ENCODE results near the gene VEGFA.
"Not testable (repeated sequence)": the region's sequence is repeated elsewhere in the genome, so short reads cannot be mapped to it uniquely, and the experiment has no call there.

VEGFA gene

GRCh38 chr6:43803783-43804549, 34.0 kb downstream of the VEGFA start:
- no peak for DNase-seq (ENCODE audit: low spot score)

DNA sequence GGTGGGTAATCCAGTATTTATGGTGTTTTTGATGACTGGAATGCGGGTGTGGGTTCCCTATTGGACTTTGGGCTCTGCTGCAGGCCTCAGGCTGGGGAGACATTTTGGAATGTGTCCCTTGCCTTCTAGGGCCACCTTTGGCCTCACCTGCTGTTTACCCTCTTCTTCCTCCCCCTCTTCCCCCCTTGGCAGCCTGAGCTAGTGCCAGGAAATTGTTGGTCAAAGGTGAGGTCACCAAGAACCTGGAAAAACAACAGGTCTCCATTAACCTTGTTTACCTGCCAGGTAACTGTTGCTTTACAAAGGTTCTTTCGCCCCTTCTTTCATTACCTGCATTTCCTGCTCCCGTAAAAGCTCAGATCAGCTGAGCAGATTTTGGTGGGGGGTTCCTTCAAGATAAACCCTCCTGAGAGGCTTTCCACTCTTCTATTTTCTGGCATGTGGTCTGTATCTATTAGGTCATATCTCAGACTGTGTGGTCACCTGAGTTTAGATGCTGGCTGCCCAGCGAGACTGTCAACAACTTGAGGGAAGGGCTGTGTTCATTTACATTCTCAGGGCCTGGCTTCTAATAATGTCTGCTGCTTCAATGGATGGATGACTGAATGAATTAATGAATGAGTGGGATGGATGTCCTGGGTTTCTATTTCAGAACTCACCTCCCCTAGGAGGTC, 34.7 kb downstream of the VEGFA start:
- no peak for DNase-seq (ENCODE audit: low spot score)

GRCh38 chr6:43805699-43806042, 35.7 kb downstream of the VEGFA start:
- no peak for DNase-seq (ENCODE audit: low spot score)

- DNase-seq (ENCODE audit: low spot score) = no peak
These were observed 36.2 kb downstream of the VEGFA start for GRCh38 chr6:43806043-43806757.

DNA sequence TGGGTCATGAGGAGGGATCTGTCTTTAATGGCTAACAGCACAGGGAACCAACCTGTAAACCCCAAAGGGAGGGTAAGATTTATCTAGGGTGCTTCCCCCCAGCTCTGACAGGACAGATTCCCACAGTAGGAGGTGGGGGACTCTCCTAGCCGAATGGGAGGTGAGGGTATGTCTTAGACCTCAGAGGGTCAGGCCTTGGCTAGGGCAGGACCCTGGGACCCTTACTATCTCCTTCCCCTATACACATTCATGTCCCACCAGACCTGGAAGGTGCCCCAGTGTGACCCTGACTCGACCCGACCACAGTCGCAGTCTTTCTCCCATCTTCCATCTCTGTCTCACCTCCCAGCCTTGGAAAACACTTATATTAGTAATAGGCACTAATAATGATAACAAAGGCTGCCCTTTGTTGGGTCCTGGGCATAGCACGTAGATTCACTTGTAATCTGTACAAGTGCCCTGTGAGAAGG, 36.8 kb downstream of the VEGFA start:
- no peak for DNase-seq (ENCODE audit: low spot score)

- DNase-seq (ENCODE audit: low spot score) = no peak
These were observed 37.4 kb downstream of the VEGFA start for GRCh38 chr6:43807228-43808061.

- DNase-seq (ENCODE audit: low spot score) = no peak
These were observed 38.4 kb downstream of the VEGFA start for GRCh38 chr6:43808412-43808811.

GRCh38 chr6:43809417-43810305, 39.6 kb downstream of the VEGFA start:
- no peak for DNase-seq (ENCODE audit: low spot score)

DNA sequence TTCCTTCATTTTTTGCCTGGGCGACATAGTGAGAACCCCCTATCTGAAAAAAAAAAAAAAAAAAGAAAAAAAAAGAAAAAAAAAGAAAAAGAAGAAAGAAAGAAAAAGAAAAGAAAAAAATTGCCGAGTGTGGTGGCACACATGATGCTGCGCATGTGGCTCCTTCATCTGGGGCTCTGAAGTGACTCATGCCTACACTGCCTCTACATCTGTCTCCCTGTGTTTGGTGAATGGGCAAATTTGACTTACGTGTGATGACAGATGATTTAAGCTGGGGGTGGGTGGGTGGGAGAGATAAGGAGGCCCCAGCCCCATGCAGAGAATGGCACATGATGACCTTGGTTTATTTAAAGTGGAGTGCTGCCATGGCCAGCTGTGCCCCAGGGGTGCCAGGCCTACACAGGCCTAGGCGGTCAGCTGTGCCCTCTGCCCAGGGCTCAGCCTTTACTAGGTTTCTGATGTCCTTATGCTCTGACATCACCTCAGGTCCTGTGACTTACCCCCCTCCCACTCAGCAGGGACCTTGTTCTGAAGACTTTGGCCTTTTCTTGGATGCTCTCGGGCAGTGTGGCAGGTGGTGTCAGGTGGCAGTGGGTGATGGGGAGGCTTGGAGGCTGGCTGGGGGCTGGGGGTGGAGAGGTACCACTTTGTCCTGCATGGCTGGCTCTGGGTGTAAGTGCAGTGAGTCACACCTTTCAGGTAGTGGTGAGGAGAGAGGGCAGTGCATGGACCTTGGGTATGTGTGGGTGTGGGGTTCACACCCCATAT, 41.1 kb downstream of the VEGFA start:
- no peak for DNase-seq (ENCODE audit: low spot score)

GRCh38 chr6:43811733-43812099, 41.7 kb downstream of the VEGFA start:
- DNase-seq (ENCODE audit: low spot score) = no peak

DNA sequence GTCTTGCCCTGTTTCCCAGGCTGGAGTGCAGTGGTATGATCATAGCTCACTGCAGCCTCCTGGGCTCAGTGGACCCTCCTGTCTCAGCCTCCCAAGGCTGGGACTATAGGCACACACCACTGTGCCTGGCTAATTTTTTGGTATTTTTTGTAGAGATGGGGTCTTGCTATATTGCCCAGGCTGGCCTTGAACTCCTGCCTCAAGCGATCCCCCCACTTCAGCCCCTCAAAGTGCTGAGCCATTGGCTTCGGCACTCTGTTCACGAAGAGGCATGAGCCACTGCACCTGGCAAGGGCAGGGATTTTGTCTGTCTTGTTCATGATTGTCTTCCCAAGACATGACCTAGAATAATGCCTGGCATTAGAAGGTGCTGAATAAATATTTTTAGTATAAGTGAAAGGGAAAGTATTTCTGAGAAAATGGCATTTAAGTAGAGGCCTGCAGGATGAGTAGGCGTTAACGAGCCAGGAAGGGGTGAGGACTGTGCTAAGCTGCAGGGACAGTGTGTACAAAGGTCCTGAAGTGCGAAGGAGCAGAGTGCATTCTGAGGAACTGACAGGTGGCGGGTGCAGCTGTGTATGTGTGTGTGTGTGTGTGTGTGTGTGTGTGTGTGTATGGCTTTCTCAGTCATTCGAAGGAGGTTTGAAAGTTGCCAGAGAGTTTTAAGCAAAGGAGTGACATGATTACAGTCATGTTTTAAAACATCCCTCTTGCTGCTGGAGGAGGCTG, 43.0 kb downstream of the VEGFA start:
- DNase-seq (ENCODE audit: low spot score) = no peak

GRCh38 chr6:43814111-43814510, 44.1 kb downstream of the VEGFA start:
- DNase-seq (ENCODE audit: low spot score) = no peak

DNA sequence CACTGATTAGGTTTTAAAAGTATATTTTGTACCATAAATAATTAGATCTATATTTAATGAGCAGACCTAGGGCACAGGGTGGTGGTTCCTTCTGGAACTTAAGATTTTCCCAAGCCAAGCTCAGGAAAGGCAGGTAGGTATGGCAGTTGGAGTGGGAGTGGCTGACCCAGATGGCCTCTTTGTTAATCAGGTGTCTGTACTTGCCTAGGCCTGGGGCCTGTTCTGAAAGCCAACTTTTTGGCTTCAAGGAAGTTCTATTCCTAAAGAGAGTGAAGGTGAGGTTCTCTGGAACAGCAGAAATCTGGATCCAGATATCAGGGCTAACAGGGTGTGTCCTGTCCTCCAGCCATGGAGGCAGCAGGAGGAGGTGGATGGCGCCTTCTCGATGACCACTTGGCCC, 44.9 kb downstream of the VEGFA start:
- DNase-seq (ENCODE audit: low spot score) = no peak

GRCh38 chr6:43817192-43817591, 47.2 kb downstream of the VEGFA start:
- no peak for DNase-seq (ENCODE audit: low spot score)

GRCh38 chr6:43818973-43819372, 49.0 kb downstream of the VEGFA start:
- DNase-seq (ENCODE audit: low spot score) = not testable (repeated sequence)

GRCh38 chr6:43819958-43820357, 49.9 kb downstream of the VEGFA start:
- DNase-seq (ENCODE audit: low spot score) = no peak

- no peak for DNase-seq (ENCODE audit: low spot score)
These were observed 50.5 kb downstream of the VEGFA start for GRCh38 chr6:43820486-43820885.

- DNase-seq (ENCODE audit: low spot score) = no peak
These were observed 51.3 kb downstream of the VEGFA start for GRCh38 chr6:43821101-43821886.

DNA sequence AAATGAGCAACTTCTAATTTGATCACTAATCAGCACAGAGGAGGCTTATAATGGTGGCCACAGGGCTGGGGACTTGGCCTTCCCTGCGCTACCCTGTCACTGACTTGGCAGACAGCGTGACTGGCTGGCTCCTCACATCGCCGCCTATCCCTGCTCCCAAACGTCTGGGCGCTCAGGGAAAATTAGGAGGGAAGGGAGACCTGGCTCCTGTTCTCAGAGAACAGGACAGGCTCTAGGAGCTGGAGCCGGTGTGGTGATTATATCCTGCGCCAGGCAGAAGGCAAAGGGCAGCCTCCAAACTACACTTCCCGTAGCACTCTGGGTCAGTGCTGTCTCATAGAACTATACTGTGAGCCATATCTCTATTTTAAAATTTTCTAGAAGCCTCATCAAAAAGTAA, 53.4 kb downstream of the VEGFA start:
- DNase-seq (ENCODE audit: low spot score) = no peak

All from HuH-7.5 (cell line).